Calu3 (cell line): ENCODE measurements around the gene LRIT3. TPM values are rescaled to one million over a fixed set of nuclear protein-coding genes. Genes with fewer than 3 reads are reported as not detected.

Experiments
- BruUV-seq: library from RNA; stranded (reverse); fragments of 400-500 nt; replicated peaks from 2 replicates; lab custom pipeline; 2021; lab: Mats Ljungman, UMichigan
- CTCF ChIA-PET: fragments of 300-600 bp; sonication (Branson Sonifier 250); formaldehyde crosslinking; loops from one replicate; lab custom pipeline; 2022; ENCODE audit warnings: antibody characterized with exemption; lab: Charles Lee
- DNase-seq: peaks from one replicate; pipeline ENCODE4 v3.0.0; 2022
- H3K27ac Mint-ChIP-seq: one replicate; pipeline ENCODE4 v1.8.0; 2022; ENCODE audit warnings: mixed read lengths; ENCODE audit not compliant: unreplicated experiment
- H3K27me3 Mint-ChIP-seq: one replicate; pipeline ENCODE4 v1.8.0; 2022; ENCODE audit warnings: mixed read lengths; ENCODE audit not compliant: unreplicated experiment
- H3K36me3 Mint-ChIP-seq: one replicate; pipeline ENCODE4 v1.8.0; 2022; ENCODE audit warnings: mild to moderate bottlenecking, moderate library complexity, mixed read lengths; ENCODE audit not compliant: insufficient read depth, unreplicated experiment
- H3K4me1 Mint-ChIP-seq: one replicate; pipeline ENCODE4 v1.8.0; 2022; ENCODE audit warnings: mild to moderate bottlenecking, low read depth, mixed read lengths; ENCODE audit not compliant: unreplicated experiment
- H3K4me3 Mint-ChIP-seq: one replicate; pipeline ENCODE4 v1.8.0; 2022; ENCODE audit warnings: mild to moderate bottlenecking, low read depth, moderate library complexity, mixed read lengths; ENCODE audit not compliant: unreplicated experiment
- H3K9me3 Mint-ChIP-seq: one replicate; pipeline ENCODE4 v1.8.0; 2022; ENCODE audit warnings: low read depth, mixed read lengths; ENCODE audit not compliant: unreplicated experiment
- CTCF ChIP-seq: fragments of 200-600 bp; IDR thresholded peaks from one replicate; pipeline ENCODE4 v1.8.0; 2022; ENCODE audit warnings: antibody characterized with exemption; ENCODE audit not compliant: unreplicated experiment
- intact Hi-C: fragments of 100-400 bp; cut with micrococcal nuclease; formaldehyde crosslinking; loops from one replicate; pipeline ENCODE4 v1.10.0; 2022; ENCODE audit not compliant: unreplicated experiment
- total RNA-seq: library from RNA; stranded (reverse); gene quantifications from 2 replicates; pipeline ENCODE4 v1.2.3, GENCODE V29; 2022

The LRIT3 gene
- total RNA-seq, 1 experiment from 2014 or later = 0.09 TPM

GRCh38 chr4:109879636-109880314 lies 31.9 kb downstream of the LRIT3 start:
- intact Hi-C loops = no loop called here
- no peak for TF ChIP-seq CTCF
- Mint-ChIP-seq H3K9me3 (no peaks in the 10 kb centered on the region), H3K27ac (no peak overlapping the region), H3K4me3 (no peak overlapping the region), H3K27me3 (no peaks in the 10 kb centered on the region), H3K36me3 (no peaks in the 10 kb centered on the region), H3K4me1 (no peaks in the 10 kb centered on the region)
- CTCF ChIA-PET = interaction anchor here (0.6 kb wide), 1 partner anchor 358 kb away, joined by 6 read pairs; no protein-coding TSS in a partner anchor
- no TSS peak for BruUV-seq
- no peak for DNase-seq

- H3K4me1 Mint-ChIP-seq = no peaks in the 10 kb centered on the region
- no peak for DNase-seq
- CTCF ChIA-PET = no interaction called here
- TF ChIP-seq CTCF = no peak
- BruUV-seq = no TSS peak
- H3K27ac Mint-ChIP-seq = no peak overlapping the region
- no peaks in the 10 kb centered on the region for H3K9me3 Mint-ChIP-seq
- H3K4me3 Mint-ChIP-seq = no peak overlapping the region
- no peaks in the 10 kb centered on the region for H3K27me3 Mint-ChIP-seq
- no peaks in the 10 kb centered on the region for H3K36me3 Mint-ChIP-seq
- intact Hi-C loops = no loop called here
Observed at GRCh38 chr4:109886303-109886702, 38.4 kb downstream of the LRIT3 start.

- TF ChIP-seq CTCF = no peak
- Mint-ChIP-seq H3K9me3 (no peaks in the 10 kb centered on the region), H3K4me3 (no peak overlapping the region), H3K36me3 (no peaks in the 10 kb centered on the region), H3K4me1 (no peaks in the 10 kb centered on the region), H3K27ac (no peak overlapping the region), H3K27me3 (no peaks in the 10 kb centered on the region)
- intact Hi-C loops = no loop called here
- no TSS peak for BruUV-seq
- no peak for DNase-seq
- CTCF ChIA-PET = no interaction called here
Observed at GRCh38 chr4:109887071-109887470, 39.2 kb downstream of the LRIT3 start.

- intact Hi-C loops = no loop called here
- Mint-ChIP-seq H3K27ac (no peak overlapping the region), H3K36me3 (no peaks in the 10 kb centered on the region), H3K27me3 (no peaks in the 10 kb centered on the region), H3K4me1 (no peaks in the 10 kb centered on the region), H3K9me3 (no peaks in the 10 kb centered on the region), H3K4me3 (no peak overlapping the region)
- no TSS peak for BruUV-seq
- CTCF ChIA-PET = no interaction called here
- no peak for DNase-seq
- TF ChIP-seq CTCF = no peak
Observed at GRCh38 chr4:109890076-109890475, 42.2 kb downstream of the LRIT3 start.
